ENCODE measurements around the gene TMEM45B.
A peak's percentile ranks its signal among the peaks of the same experiment; 100 is the strongest.
"Not testable (repeated sequence)": the region's sequence is repeated elsewhere in the genome, so short reads cannot be mapped to it uniquely, and the experiment has no call there.

TMEM45B gene

DNA sequence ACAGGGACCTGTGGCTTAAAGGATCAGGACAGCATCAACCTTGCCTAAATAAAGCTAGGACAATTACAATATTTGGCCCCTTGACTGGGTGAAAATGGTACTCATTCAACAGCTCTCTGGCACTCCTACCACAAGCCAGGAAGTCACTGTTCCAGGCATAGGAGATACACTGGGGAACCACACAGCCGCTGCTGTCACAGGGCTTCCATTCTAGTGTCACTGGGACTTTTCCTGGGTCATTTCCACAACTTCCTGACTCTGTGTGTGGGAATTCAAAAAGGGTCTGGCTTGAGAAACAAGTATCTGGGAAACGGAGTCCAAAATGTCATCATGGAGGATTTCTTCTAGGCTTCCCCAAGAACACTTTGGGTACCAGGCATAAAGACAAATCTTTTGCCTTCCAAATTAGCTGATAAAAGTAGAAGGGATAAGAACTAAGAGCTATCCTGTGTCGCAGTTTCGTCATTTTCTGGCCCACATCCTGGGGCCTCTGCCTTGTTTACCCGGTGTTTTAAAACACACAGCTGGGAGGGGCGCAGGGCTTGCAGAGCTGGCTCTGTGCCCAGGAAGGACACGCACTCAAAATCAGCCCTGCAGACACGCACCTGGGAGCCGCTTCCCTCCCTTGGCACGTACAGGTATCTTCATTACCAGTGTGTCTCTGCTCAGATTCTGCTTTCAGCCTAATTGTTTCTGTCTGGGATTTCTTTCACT lies 38.0 kb downstream of the TMEM45B start:
- DNase-seq, result peak; percentile 87

GRCh38 chr11:129854232-129854805 lies 38.7 kb downstream of the TMEM45B start:
- no peak for DNase-seq

- DNase-seq, result no peak
Measured at GRCh38 chr11:129855086-129855485, 39.4 kb downstream of the TMEM45B start.

- no peak for DNase-seq
Measured at GRCh38 chr11:129856036-129856435, 40.4 kb downstream of the TMEM45B start.

- DNase-seq, result no peak
Measured at GRCh38 chr11:129861702-129862522, 46.3 kb downstream of the TMEM45B start.

DNA sequence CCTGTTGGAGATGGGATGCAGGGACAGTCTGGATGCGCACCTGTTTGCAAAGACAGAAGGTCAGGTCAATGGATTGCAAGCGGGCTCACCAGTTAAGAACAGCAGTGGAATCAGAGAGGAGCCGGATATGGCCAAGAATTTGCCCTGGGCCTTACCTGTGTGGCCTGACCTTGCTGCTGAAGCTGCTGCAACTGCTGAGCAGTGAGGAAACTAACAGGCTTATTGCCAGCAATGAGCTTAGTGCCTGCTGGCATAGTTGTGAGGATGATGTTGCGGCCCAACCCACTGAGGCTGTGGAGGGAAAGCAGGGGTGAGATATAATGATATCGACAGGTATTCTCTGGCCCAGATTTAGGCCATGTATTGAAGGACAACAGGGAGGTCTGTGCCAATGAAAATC lies 49.2 kb downstream of the TMEM45B start:
- DNase-seq, result no peak

- no peak for DNase-seq
Measured at GRCh38 chr11:129865701-129866100, 50.1 kb downstream of the TMEM45B start.

- no peak for DNase-seq
Measured at GRCh38 chr11:129866311-129866710, 50.7 kb downstream of the TMEM45B start.

DNA sequence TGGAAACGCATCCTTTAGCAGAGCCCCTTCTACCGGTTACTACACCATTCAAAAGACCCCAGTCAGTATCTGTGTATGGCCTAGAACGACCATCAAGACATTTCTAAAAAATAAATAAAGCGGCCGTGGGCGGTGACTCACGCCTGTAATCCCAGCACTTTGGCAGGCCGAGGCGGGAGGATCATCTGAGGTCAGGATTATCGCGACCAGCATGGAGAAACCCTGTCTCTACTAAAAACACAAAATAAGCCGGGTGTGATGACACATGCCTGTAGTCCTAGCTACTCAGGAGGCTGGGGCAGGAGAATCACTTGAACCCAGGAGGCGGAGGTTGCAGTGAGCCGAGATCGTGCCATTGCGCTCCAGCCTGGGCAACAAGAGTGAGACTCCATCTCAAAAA lies 53.0 kb downstream of the TMEM45B start:
- not testable (repeated sequence) for DNase-seq

GRCh38 chr11:129871914-129872313 lies 56.3 kb downstream of the TMEM45B start:
- DNase-seq, result no peak

DNA sequence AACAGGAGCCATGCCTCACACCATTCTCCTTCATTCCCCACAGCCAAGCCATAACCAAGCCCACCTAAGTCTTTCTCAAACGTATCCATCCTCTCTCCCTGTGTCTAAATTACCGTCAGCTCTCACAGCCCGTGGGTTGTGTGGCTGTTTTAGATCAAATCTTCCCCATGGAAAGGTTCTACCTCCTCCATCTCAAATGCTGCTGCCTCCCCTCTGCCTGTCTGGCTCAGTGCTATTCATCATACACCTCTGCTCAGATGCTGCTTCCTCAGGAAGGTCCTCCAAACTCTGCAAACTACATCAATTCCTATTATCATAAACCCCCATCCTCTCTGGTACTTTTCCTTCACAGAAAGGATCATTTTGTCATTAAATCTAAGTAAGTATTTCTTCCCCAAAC lies 64.7 kb downstream of the TMEM45B start:
- DNase-seq, result no peak

DNA sequence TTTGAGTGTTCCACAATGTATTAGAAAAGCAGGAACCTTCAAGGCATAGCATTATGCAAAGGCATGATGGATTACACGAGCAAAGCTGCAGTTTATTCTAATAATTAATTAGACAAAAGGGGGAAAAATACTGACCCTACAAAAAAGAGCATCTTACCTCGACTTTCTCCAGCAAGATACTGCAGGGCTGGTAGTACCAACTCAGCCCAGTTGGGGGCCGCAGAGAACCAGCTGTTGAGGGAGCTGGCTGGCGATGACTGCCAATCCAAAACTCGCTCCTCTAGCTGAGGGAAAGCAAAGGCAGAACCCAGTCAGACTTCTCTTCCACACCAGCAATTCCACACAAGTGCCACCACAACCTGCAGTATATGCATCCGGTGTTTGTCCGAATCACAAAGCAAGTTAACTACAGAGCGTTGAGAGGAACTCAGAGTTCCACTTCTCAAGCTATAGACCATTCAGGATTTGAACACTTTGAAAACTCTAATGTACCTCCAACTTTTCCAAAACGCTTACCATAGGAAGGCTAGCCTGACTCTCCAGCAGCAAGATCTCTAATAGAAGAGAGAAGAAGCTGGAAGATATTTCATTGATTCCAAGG lies 66.0 kb downstream of the TMEM45B start:
- DNase-seq, result peak; percentile 3

- DNase-seq, result no peak
Measured at GRCh38 chr11:129884581-129884980, 68.9 kb downstream of the TMEM45B start.

DNA sequence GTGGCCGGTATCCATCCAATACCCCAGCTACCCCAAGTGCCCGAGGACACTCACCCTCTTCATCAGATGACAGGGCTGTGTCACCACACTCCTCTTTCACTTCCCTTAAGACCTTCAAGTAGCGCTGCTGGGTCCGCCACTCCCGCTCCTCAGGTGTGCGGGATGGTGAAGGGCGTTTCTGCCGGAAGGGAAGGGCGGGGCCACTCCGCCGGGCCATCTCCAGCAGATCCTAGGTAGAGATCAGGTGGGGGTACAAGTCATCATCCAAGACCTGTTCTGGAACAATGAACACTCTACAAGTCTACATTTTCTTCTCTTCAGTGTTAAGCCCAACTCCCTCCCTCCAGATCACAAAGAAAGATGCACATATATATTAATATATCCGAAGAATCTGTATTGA lies 69.7 kb downstream of the TMEM45B start:
- no peak for DNase-seq

- DNase-seq, result no peak
Measured at GRCh38 chr11:129888451-129888850, 72.8 kb downstream of the TMEM45B start.

DNA sequence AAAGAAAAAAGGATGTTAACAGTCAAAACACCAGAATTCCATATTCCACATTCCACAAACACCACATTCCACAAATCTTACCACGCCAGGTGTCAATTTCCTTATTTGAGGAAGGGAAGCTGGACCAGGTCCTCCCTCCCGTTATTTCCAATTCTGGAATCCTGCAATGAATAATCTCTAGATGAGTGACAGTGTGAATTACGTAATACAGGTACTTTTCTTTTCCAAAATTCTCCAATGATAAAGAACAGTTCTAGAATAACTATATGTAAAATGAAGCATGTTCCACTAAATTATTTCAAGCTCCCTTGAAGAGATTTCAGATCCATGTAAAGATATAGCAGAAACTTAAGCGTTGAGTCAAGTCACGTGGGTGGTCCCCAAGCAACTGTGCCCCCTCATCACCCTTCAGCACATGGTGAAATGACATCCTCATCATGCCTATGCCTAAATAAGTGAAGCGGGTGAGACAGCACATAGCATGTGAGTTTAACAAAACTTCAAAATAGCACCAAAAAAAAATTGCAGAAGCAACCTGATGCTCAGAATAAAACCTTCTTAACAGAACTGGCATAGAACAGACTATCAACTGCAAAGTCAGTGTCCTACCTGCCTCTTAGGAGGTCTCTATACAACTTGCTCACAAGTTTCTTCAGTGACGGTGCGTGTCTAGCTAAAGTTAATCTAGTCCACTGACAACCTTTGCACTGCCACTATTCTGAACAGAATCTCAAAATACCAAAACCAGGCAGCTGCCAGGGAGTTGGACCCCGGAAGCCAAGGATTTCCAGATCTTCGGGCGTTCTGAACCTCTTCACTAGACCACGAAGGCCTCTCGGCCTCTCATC lies 78.9 kb downstream of the TMEM45B start:
- DNase-seq, result no peak

GRCh38 chr11:129895126-129896041 lies 79.7 kb downstream of the TMEM45B start, which contains the start of gene NFRKB:
TSS of gene NFRKB (minus strand) at chr11:129895578. CDS start at chr11:129892849, 2,729 bp downstream.
- peak; percentile 82 for DNase-seq

DNA sequence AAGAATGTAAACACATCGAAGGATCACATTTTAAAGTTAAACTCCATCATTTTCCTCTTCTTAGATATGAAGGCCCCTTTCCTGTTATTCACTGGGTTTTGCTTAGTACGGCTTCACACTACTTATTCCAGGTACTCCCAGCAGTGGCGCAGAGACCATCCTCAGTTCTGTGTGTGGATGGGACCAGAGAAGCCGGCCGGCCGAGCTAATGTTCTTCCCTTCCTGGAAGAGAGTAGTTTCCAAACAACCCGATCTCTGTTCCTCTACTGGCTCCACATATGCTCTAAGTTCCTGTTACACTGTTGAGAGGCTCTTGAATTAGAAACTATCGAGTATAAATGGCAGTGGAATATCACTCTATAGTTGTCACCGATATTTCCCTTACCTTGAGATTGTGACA lies 80.4 kb downstream of the TMEM45B start:
- peak; percentile 12 for DNase-seq

DNA sequence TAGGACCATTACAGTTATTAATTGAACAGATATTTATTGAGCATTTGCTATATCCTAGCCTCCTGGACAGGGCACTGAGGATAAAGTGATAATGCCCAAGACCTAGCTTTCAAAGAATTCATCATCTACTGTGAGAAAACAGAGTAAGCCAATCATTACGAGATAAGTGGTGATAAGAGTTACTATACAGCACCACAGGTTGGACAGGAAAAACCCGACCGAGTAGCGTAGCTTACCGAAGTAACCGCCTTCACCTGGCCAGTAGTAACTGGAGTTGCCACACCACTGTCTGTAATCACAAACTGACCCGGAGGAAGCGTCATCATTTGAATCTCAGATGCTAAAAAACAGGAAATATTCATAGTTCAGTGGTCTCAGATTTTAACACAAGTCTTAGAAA lies 89.8 kb downstream of the TMEM45B start:
- DNase-seq, result no peak
